Smooth muscle cell (in vitro differentiated cells): ENCODE data around the gene PRSS56. TPM values are rescaled to one million over a fixed set of nuclear protein-coding genes. Genes with fewer than 3 reads are reported as not detected.

Source experiments
- DNase-seq: peaks from one replicate; lab custom pipeline; 2025; ENCODE audit not compliant: unreplicated experiment; lab: John Stamatoyannopoulos, UW
- H2AFZ ChIP-seq: fragments of 200-600 bp; sonication (generic); 2 replicates; pipeline ENCODE4 v1.6.0; 2016; ENCODE audit warnings: antibody characterized with exemption, low read depth, mild to moderate bottlenecking
- H3F3A ChIP-seq: fragments of 200-600 bp; sonication (generic); 2 replicates; pipeline ENCODE4 v1.6.0; 2017; ENCODE audit warnings: antibody characterized with exemption, low read depth
- H3K27ac ChIP-seq: fragments of 200-600 bp; sonication (generic); 2 replicates; pipeline ENCODE4 v1.5.1; 2016; ENCODE audit warnings: low read depth, mild to moderate bottlenecking
- H3K27me3 ChIP-seq: fragments of 200-600 bp; sonication (generic); 2 replicates; pipeline ENCODE4 v1.6.1; 2016; ENCODE audit warnings: low read depth, mild to moderate bottlenecking
- H3K36me3 ChIP-seq: fragments of 200-600 bp; sonication (generic); 2 replicates; pipeline ENCODE4 v1.5.1; 2016; ENCODE audit warnings: low read depth
- H3K4me1 ChIP-seq: fragments of 200-600 bp; sonication (generic); 2 replicates; pipeline ENCODE4 v1.5.1; 2016; ENCODE audit warnings: low read depth
- H3K4me2 ChIP-seq: fragments of 200-600 bp; sonication (generic); 2 replicates; pipeline ENCODE4 v1.6.0; 2016; ENCODE audit warnings: mild to moderate bottlenecking
- H3K4me3 ChIP-seq: fragments of 200-600 bp; sonication (generic); 2 replicates; pipeline ENCODE4 v1.5.1; 2016; ENCODE audit warnings: mild to moderate bottlenecking
- H3K79me2 ChIP-seq: fragments of 200-600 bp; sonication (generic); 2 replicates; pipeline ENCODE4 v1.6.0; 2016; ENCODE audit warnings: low read depth, mild to moderate bottlenecking
- H3K9ac ChIP-seq: fragments of 200-600 bp; sonication (generic); 2 replicates; pipeline ENCODE4 v1.6.0; 2016; ENCODE audit warnings: low read depth
- H3K9me3 ChIP-seq: fragments of 200-600 bp; sonication (generic); replicated peaks from 2 replicates; pipeline ENCODE4 v1.5.1; 2016; ENCODE audit warnings: low read depth
- H4K20me1 ChIP-seq: fragments of 200-600 bp; sonication (generic); 2 replicates; pipeline ENCODE4 v1.6.0; 2016; ENCODE audit warnings: low read depth
- CTCF ChIP-seq: fragments of 200-600 bp; sonication (generic); IDR thresholded peaks from 2 replicates; pipeline ENCODE4 v1.5.1; 2017; ENCODE audit warnings: borderline replicate concordance, mild to moderate bottlenecking, antibody characterized with exemption; ENCODE audit not compliant: insufficient read depth, poor library complexity, severe bottlenecking
- WGBS: methylation state at CpG from one replicate; pipeline ENCODE4 v1.1.7; 2016; ENCODE audit warnings: low lambda C conversion rate; 5-methylcytosine and 5-hydroxymethylcytosine counted together
- polyA plus RNA-seq: library from polyadenylated mRNA; unstranded; fragments of >200 nt; fragmentation: Nextera tagmentation; extraction: Ambion mirVana; gene quantifications from 2 replicates; pipeline ENCODE4 v1.2.1, GENCODE V29; 2016
- total RNA-seq: library from RNA; depleted of rRNA; stranded (reverse); fragments of >200 nt; gene quantifications from 2 replicates; pipeline ENCODE4 v1.2.3, GENCODE V29; 2014

Gene PRSS56
- total and polyA plus RNA-seq, 2 experiments from 2014 or later = not detected

GRCh38 chr2:232540441-232541041, 20.4 kb downstream of the PRSS56 start:
- no peaks in the 10 kb centered on the region for H3K27me3 ChIP-seq
- DNase-seq = no peak
- no peak overlapping the region for H3K4me2 ChIP-seq
- no peak for TF ChIP-seq CTCF
- WGBS = 97% methylated on average over 17 of the region's 17 CpGs
- peaks cover 6% of the 10 kb centered on the region for H3K4me1 ChIP-seq
- H3K27ac ChIP-seq = no peak overlapping the region
- no peak overlapping the region for H3K9ac ChIP-seq
- peaks cover 3% of the 10 kb centered on the region for H4K20me1 ChIP-seq
- H3K9me3 ChIP-seq = no peaks in the 10 kb centered on the region
- H3K4me3 ChIP-seq = no peak overlapping the region
- H3F3A ChIP-seq = no peaks in the 10 kb centered on the region
- H2AFZ ChIP-seq = no peak overlapping the region
- no peaks in the 10 kb centered on the region for H3K36me3 ChIP-seq
- H3K79me2 ChIP-seq = no peaks in the 10 kb centered on the region

GRCh38 chr2:232541195-232541960, 21.2 kb downstream of the PRSS56 start:
- WGBS = 73% methylated on average over 19 of the region's 19 CpGs
- Histone ChIP-seq H3K79me2 (no peaks in the 10 kb centered on the region), H3F3A (no peaks in the 10 kb centered on the region), H3K4me3 (no peak overlapping the region), H3K4me2 (no peak overlapping the region), H4K20me1 (peaks cover 7% of the 10 kb centered on the region), H3K9ac (no peak overlapping the region), H3K27me3 (no peaks in the 10 kb centered on the region), H3K36me3 (no peaks in the 10 kb centered on the region), H3K9me3 (no peaks in the 10 kb centered on the region), H2AFZ (no peak overlapping the region), H3K4me1 (peaks cover 6% of the 10 kb centered on the region), H3K27ac (no peak overlapping the region)
- no peak for DNase-seq
- TF ChIP-seq CTCF = no peak

DNA sequence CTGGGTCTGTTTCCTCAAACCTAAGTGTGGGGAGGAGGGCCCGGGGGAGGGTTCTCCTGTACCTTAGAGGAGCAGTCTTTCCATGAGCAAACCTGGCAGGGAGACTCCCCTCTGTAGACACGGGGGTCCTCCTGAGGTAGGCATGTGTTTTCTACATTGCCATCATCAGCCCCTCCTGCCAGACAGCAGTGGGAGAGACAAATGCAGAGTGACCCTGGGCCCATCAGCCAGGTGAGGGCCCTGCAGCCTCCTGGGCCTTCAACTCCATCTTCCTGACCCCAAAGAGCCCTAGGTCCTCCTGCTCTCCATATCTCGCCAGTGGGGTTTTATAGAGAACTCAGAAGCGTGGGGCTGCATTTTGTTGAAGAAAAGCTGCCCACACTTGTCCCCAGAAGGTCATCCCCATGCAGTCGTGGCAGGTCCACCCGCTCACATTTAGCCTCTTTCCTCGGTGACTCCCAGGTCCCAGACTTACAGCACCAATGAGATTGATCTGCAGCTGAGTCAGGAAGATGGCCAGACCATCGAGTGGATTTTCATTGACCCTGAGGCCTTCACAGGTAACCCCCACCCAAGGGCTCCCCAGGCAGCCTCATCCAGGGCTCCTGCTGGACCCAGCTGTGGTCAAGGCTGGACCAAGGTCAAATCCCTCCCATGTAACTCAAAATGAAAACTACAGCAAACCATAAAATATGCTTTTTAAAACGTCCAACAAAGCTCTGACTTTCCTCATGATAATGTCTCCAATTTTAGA, 21.9 kb downstream of the PRSS56 start:
- no peak for TF ChIP-seq CTCF
- Histone ChIP-seq H3K9me3 (no peaks in the 10 kb centered on the region), H3F3A (no peaks in the 10 kb centered on the region), H3K4me1 (peaks cover 6% of the 10 kb centered on the region), H3K27ac (no peak overlapping the region), H3K4me2 (no peak overlapping the region), H2AFZ (no peak overlapping the region), H3K36me3 (no peaks in the 10 kb centered on the region), H3K9ac (no peak overlapping the region), H3K27me3 (no peaks in the 10 kb centered on the region), H3K79me2 (no peaks in the 10 kb centered on the region), H3K4me3 (no peak overlapping the region), H4K20me1 (peaks cover 7% of the 10 kb centered on the region)
- no peak for DNase-seq
- 79% methylated on average over 9 of the region's 9 CpGs for WGBS
